ENCODE results near the gene CAPZA1. TPM values are rescaled to one million over a fixed set of nuclear protein-coding genes. Genes with fewer than 3 reads are reported as not detected.

CAPZA1 gene
- total and polyA plus RNA-seq, 2 experiments from 2014 or later = 273 to 279 TPM

- H3K4me3 ChIP-seq = no peak overlapping the region
- H3K9me3 ChIP-seq (ENCODE audit: low read depth) = no peaks in the 10 kb centered on the region
- H3K27me3 ChIP-seq (replicated peaks; ENCODE audit: insufficient read depth) = no peaks in the 10 kb centered on the region
- no peaks in the 10 kb centered on the region for H4K20me1 ChIP-seq (ENCODE audit: insufficient read depth)
- no peak overlapping the region for H3K4me2 ChIP-seq (ENCODE audit: unreplicated experiment)
- no peak overlapping the region for H3K9ac ChIP-seq
- H3K79me2 ChIP-seq (ENCODE audit: insufficient read depth) = peaks cover 17% of the 10 kb centered on the region
- TF ChIP-seq EZH2 (IDR thresholded peaks at IDR 0.05; ENCODE audit: insufficient read depth, poor library complexity, severe bottlenecking) (no peak), EZH2phosphoT487 (IDR thresholded peaks at IDR 0.05; ENCODE audit: insufficient read depth, low read depth) (no peak)
- H3K27ac ChIP-seq = no peak overlapping the region
- peaks cover 15% of the 10 kb centered on the region for H3F3A ChIP-seq (ENCODE audit: insufficient read depth)
- no peak for DNase-seq
- H3K4me1 ChIP-seq (ENCODE audit: insufficient read depth) = 0 out of 2 replicates have a peak, but pooled peaks cover 6% of the 10 kb centered on the region
- 84 to 87% methylated on average over 4 to 7 of the region's 7 CpGs for WGBS, 2 experiments (ENCODE audit: low coverage in 1 of 2, low lambda C conversion rate in 2 of 2, missing lambda C conversion rate in 2 of 2)
- no peaks in the 10 kb centered on the region for H3K36me3 ChIP-seq (ENCODE audit: low read depth)
- H3K9me2 ChIP-seq (ENCODE audit: insufficient read depth) = no peaks in the 10 kb centered on the region
- no peak overlapping the region for H2AFZ ChIP-seq
- in situ Hi-C loops (cut with MboI) = no loop called here
Measured at GRCh38 chr1:112710159-112710558, 90.5 kb downstream of the CAPZA1 start.

GRCh38 chr1:112710586-112710985 lies 91.0 kb downstream of the CAPZA1 start:
- H3K4me3 ChIP-seq = no peak overlapping the region
- no peak for DNase-seq
- H2AFZ ChIP-seq = no peak overlapping the region
- H3K27me3 ChIP-seq (replicated peaks; ENCODE audit: insufficient read depth) = no peaks in the 10 kb centered on the region
- no peaks in the 10 kb centered on the region for H3K9me2 ChIP-seq (ENCODE audit: insufficient read depth)
- TF ChIP-seq EZH2phosphoT487 (IDR thresholded peaks at IDR 0.05; ENCODE audit: insufficient read depth, low read depth) = no peak
- TF ChIP-seq EZH2 (IDR thresholded peaks at IDR 0.05; ENCODE audit: insufficient read depth, poor library complexity, severe bottlenecking) = no peak
- no peak overlapping the region for H3K9ac ChIP-seq
- H3F3A ChIP-seq (ENCODE audit: insufficient read depth) = peaks cover 11% of the 10 kb centered on the region
- no peak overlapping the region for H3K27ac ChIP-seq
- no peaks in the 10 kb centered on the region for H3K9me3 ChIP-seq (ENCODE audit: low read depth)
- no peak overlapping the region for H3K4me2 ChIP-seq (ENCODE audit: unreplicated experiment)
- H4K20me1 ChIP-seq (ENCODE audit: insufficient read depth) = no peaks in the 10 kb centered on the region
- H3K79me2 ChIP-seq (ENCODE audit: insufficient read depth) = peaks cover 13% of the 10 kb centered on the region
- in situ Hi-C loops (cut with MboI) = no loop called here
- H3K36me3 ChIP-seq (ENCODE audit: low read depth) = no peaks in the 10 kb centered on the region
- WGBS, 2 experiments (ENCODE audit: low coverage in 1 of 2, low lambda C conversion rate in 2 of 2, missing lambda C conversion rate in 2 of 2) = 93 to 94% methylated on average over 3 of the region's 3 CpGs
- H3K4me1 ChIP-seq (ENCODE audit: insufficient read depth) = 0 out of 2 replicates have a peak, but pooled peaks cover 6% of the 10 kb centered on the region

GRCh38 chr1:112711041-112711440 lies 91.4 kb downstream of the CAPZA1 start:
- no peak overlapping the region for H3K4me3 ChIP-seq
- no peaks in the 10 kb centered on the region for H3K9me3 ChIP-seq (ENCODE audit: low read depth)
- no peaks in the 10 kb centered on the region for H4K20me1 ChIP-seq (ENCODE audit: insufficient read depth)
- no peak for DNase-seq
- H3K79me2 ChIP-seq (ENCODE audit: insufficient read depth) = peaks cover 8% of the 10 kb centered on the region
- no peak overlapping the region for H2AFZ ChIP-seq
- TF ChIP-seq EZH2 (IDR thresholded peaks at IDR 0.05; ENCODE audit: insufficient read depth, poor library complexity, severe bottlenecking) (no peak), EZH2phosphoT487 (IDR thresholded peaks at IDR 0.05; ENCODE audit: insufficient read depth, low read depth) (no peak)
- H3K36me3 ChIP-seq (ENCODE audit: low read depth) = no peaks in the 10 kb centered on the region
- H3K9me2 ChIP-seq (ENCODE audit: insufficient read depth) = no peaks in the 10 kb centered on the region
- H3F3A ChIP-seq (ENCODE audit: insufficient read depth) = peaks cover 10% of the 10 kb centered on the region
- no peak overlapping the region for H3K27ac ChIP-seq
- no peak overlapping the region for H3K9ac ChIP-seq
- 70 to 72% methylated on average over 7 of the region's 7 CpGs for WGBS, 2 experiments (ENCODE audit: low coverage in 1 of 2, low lambda C conversion rate in 2 of 2, missing lambda C conversion rate in 2 of 2)
- H3K27me3 ChIP-seq (replicated peaks; ENCODE audit: insufficient read depth) = no peaks in the 10 kb centered on the region
- in situ Hi-C loops (cut with MboI) = no loop called here
- no peak overlapping the region for H3K4me2 ChIP-seq (ENCODE audit: unreplicated experiment)
- H3K4me1 ChIP-seq (ENCODE audit: insufficient read depth) = peaks cover 8% of the 10 kb centered on the region

GRCh38 chr1:112711670-112712069 lies 92.0 kb downstream of the CAPZA1 start:
- Histone ChIP-seq H3K9ac (no peak overlapping the region), H3K4me3 (no peak overlapping the region), H3K27me3 (replicated peaks; ENCODE audit: insufficient read depth) (no peaks in the 10 kb centered on the region), H3F3A (ENCODE audit: insufficient read depth) (peaks cover 11% of the 10 kb centered on the region), H3K9me2 (ENCODE audit: insufficient read depth) (no peaks in the 10 kb centered on the region), H4K20me1 (ENCODE audit: insufficient read depth) (no peaks in the 10 kb centered on the region), H3K4me2 (ENCODE audit: unreplicated experiment) (no peak overlapping the region), H2AFZ (no peak overlapping the region), H3K4me1 (ENCODE audit: insufficient read depth) (peaks cover 10% of the 10 kb centered on the region), H3K27ac (no peak overlapping the region), H3K79me2 (ENCODE audit: insufficient read depth) (peaks cover 2% of the 10 kb centered on the region), H3K9me3 (ENCODE audit: low read depth) (no peaks in the 10 kb centered on the region), H3K36me3 (ENCODE audit: low read depth) (no peaks in the 10 kb centered on the region)
- DNase-seq = no peak
- 81 to 86% methylated on average over 11 of the region's 11 CpGs for WGBS, 2 experiments (ENCODE audit: low coverage in 1 of 2, low lambda C conversion rate in 2 of 2, missing lambda C conversion rate in 2 of 2)
- TF ChIP-seq EZH2phosphoT487 (IDR thresholded peaks at IDR 0.05; ENCODE audit: insufficient read depth, low read depth) = no peak
- TF ChIP-seq EZH2 (IDR thresholded peaks at IDR 0.05; ENCODE audit: insufficient read depth, poor library complexity, severe bottlenecking) = no peak
- in situ Hi-C loops (cut with MboI) = no loop called here

- no peak overlapping the region for H3K9ac ChIP-seq
- H3K79me2 ChIP-seq (ENCODE audit: insufficient read depth) = no peaks in the 10 kb centered on the region
- TF ChIP-seq EZH2 (IDR thresholded peaks at IDR 0.05; ENCODE audit: insufficient read depth, poor library complexity, severe bottlenecking) (no peak), EZH2phosphoT487 (IDR thresholded peaks at IDR 0.05; ENCODE audit: insufficient read depth, low read depth) (no peak)
- H3F3A ChIP-seq (ENCODE audit: insufficient read depth) = peaks cover 11% of the 10 kb centered on the region
- no peaks in the 10 kb centered on the region for H3K9me2 ChIP-seq (ENCODE audit: insufficient read depth)
- no peak overlapping the region for H2AFZ ChIP-seq
- H3K27me3 ChIP-seq (replicated peaks; ENCODE audit: insufficient read depth) = no peaks in the 10 kb centered on the region
- H3K27ac ChIP-seq = no peak overlapping the region
- in situ Hi-C loops (cut with MboI) = no loop called here
- H3K9me3 ChIP-seq (ENCODE audit: low read depth) = no peaks in the 10 kb centered on the region
- H3K4me1 ChIP-seq (ENCODE audit: insufficient read depth) = peaks cover 10% of the 10 kb centered on the region
- H3K36me3 ChIP-seq (ENCODE audit: low read depth) = no peaks in the 10 kb centered on the region
- no peaks in the 10 kb centered on the region for H4K20me1 ChIP-seq (ENCODE audit: insufficient read depth)
- H3K4me2 ChIP-seq (ENCODE audit: unreplicated experiment) = no peak overlapping the region
- 85 to 92% methylated on average over 7 of the region's 7 CpGs for WGBS, 2 experiments (ENCODE audit: low coverage in 1 of 2, low lambda C conversion rate in 2 of 2, missing lambda C conversion rate in 2 of 2)
- H3K4me3 ChIP-seq = no peak overlapping the region
- no peak for DNase-seq
Measured at GRCh38 chr1:112712191-112712590, 92.6 kb downstream of the CAPZA1 start.

Data from GM23248 (cell line).